ENCODE data around the gene OR6B2.
"Not testable (repeated sequence)": the region's sequence is repeated elsewhere in the genome, so short reads cannot be mapped to it uniquely, and the experiment has no call there.

The OR6B2 gene

DNA sequence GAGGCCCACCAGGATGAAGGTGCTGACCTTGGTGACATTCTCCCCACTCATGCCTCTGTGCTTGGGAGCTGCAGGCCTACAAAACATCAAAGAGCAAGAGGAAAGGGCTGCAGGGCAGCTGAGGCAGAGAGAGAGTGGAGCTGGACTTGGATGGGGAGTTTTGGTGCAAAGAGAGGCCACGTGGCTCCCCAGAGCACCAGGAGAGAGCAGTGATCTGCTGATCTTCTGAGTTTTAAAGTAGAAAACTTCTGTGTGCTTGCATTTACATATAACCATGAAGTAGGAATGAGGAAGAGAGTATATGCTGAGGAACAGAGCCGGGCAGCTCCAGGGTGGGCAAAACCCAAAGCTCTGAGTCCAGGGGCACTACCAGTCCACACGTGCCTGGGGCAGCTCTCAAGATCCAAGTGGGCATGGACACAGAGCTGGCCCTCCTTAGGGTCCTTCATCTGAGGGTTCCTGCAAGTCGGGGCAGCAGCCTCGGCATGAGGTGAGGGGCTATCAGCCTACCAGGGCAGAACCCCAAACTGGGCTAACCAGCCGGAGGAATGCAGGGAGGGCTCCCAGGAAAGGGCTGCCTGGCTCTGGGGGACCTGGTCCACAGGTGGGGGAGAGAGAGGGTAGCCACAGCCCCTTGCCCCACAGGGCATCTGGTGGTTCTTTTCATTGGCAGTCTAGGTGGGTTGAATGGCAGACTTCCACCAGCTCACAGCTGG is at the start of gene OR6B2:
Gene OR6B2 (minus strand): TSS at position 51 of the 716 bp plus-strand sequence. CDS start 0 bp downstream, at position 51.
- DNase-seq (ENCODE audit: low read depth), result no peak

DNA sequence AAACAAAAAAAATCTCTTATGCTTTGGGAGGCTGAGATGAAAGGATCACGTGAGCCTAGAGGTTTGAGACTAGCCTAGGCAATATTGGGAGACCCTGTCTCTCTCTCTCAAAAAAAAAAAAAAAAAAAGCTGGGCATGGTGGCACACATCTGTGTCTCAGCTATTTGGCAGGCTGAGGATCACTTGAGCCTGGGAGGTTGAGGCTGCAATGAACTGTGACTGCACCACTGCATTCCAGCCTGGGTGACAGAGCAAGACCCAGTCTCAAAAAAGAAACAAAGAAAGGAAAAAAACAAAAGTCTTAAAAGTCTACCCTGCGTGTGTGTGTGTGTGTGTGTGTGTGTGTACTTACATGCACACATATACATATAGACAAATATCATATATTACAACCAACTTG is 48.4 kb upstream of the OR6B2 start:
- DNase-seq (ENCODE audit: low read depth), result no peak

DNA sequence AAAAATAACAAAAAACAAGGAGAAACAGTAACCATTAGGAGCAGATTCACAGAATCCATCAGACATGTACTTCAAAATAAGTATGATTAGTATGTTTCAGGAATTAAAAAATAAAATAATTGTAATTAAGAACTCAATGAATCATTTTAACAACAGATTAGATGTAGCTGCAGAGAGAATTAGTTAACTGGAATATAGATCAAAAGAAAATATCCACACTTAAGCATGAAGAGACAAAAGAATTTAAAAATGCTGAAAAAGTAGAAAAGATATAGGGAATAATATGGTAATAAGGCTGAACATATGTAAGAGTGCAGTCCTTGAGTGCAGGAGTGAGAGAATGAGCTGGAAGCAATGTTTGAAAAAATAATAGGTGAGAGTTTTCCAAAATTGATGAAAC is 47.2 kb upstream of the OR6B2 start:
- no peak for DNase-seq (ENCODE audit: low read depth)

DNA sequence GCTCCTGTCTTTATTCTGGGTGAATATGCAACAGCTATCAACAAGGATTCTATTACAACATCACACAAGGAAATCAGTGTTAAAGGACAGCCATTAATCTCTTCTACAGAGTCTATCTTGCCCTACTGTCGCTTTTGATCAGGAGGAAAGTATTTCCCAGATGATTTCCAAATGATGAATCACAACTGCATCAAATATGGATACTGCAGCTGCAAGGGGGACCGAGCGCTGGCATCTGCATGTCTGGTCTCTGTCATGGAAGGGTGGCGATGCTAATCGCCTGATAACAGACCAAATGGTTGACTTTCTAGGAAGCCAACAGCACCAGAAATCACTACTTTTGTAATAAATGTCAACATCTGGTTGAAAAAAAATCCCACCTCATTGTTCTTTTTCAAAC is 44.3 kb upstream of the OR6B2 start:
- DNase-seq (ENCODE audit: low read depth), result no peak

DNA sequence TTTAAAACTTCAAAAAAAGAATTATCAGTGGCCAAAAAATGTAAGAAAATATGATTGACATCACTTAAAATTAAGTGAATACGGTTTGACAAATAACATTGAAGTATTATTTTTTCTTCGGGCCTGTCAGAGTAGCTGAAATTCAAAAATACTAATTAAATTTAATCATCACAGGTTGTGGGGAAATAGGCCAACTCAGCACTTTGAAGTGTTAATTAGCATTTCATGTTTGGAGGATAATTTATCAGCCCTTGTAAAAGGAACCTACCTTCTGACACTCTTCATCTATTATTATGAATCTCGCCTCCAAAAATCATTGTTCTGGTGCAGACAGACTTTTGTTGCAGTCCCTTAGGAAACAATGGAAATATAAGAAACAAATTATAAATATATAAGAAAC is 40.7 kb upstream of the OR6B2 start:
- DNase-seq (ENCODE audit: low read depth), result no peak

DNA sequence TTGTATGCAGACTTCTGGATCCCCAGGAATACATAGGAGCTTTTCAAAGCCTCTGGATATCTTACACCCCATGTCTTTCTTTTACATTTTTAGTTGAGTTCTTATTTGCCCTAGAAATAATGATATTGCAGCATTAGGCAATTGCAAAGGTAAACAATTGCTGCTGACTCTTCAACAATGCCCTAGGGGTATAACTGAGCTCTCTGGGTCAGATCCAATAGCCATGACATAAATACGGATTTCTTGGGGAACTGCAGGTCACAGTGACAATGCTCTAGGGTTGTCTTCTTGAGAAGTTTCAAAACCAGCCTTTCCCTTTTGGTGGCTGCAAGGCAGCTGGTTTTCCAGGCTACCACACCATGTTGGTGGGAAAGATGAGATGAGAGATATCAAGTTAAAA is 39.6 kb upstream of the OR6B2 start:
- DNase-seq (ENCODE audit: low read depth), result no peak

DNA sequence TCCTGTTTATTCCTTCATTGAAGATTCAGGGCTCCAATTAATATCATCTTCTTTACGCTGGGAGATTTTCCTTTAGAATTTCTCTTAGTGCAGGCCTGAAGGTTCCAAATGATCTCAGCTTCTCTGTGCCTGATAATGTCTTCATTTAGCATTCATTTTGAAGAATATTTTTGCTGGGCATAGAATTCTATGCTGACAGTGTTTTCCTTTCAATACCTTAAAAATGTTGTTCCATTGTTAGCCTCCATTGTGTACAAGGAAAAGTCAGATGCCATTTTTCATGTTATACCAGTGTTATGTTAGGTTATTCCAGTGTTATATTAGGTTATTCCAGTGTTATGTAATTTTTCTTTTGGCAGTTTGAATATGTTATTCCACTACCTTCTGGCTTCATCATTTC is 38.0 kb upstream of the OR6B2 start:
- no peak for DNase-seq (ENCODE audit: low read depth)

DNA sequence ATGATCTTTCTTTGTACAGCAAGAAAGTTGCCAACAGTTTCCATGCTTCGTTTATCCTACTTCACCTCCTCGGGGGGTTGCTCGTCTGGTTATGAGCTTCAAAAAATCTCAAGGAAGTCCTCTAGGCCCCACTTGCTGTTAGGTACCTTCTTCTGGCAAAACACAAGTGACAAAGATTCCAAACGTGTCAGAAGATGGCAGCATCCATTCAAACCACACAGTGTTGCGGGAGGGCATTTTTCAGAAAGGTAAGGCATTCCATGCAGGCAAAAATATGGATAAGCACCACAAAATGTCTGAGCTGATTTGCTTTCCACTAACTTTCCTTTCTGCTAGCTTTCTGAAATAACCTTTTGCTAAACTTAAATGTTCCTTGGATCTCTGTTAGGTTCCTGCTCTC is 36.3 kb upstream of the OR6B2 start:
- no peak for DNase-seq (ENCODE audit: low read depth)

DNA sequence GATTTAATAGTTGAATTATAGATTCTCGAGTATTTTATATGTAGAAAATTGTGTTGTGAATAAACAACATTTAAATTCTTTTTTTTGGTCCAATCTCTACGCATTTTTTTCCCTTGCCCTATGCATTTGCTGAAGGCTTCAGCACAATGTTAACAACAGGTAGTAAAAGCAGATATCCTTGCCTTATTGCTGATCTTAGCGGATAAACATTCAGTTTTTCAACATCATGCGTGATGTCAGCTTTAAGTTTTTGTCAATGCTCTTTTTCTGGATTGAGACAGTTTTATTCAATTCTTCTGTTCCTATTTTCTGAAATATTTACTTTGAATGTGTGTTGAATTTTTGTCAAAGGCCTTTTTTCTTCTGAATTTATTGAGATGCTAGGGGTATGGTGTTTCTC is 34.7 kb upstream of the OR6B2 start:
- DNase-seq (ENCODE audit: low read depth), result no peak

DNA sequence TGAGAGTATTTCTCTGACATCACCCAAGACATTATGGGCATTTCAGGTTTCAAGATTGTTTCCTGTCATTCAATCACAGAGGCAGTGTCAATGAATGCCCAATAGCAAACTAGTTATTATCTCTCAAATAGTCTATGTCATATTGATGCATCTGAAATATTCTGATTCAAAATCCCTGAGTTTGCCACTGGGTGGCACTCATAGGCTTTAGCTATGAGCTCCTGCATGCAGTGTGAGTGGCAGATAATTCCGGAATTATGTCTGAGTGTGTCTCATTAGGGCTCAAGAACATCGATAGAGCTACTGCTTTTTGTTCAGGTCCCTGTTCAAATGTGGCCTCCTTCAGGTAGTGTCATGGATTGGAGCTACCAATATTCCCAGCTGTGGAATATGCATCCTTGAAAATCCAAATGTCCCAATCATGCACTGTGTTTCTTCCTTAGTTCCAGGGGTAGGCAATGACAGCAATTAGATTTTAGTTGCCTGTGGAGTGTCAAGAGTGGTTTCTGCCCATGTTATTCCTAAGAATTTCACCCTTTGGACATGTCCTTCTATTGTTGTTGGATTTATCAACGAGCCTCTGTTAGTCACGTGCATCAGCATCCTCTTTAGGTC is 30.9 kb upstream of the OR6B2 start:
- DNase-seq (ENCODE audit: low read depth), result no peak

DNA sequence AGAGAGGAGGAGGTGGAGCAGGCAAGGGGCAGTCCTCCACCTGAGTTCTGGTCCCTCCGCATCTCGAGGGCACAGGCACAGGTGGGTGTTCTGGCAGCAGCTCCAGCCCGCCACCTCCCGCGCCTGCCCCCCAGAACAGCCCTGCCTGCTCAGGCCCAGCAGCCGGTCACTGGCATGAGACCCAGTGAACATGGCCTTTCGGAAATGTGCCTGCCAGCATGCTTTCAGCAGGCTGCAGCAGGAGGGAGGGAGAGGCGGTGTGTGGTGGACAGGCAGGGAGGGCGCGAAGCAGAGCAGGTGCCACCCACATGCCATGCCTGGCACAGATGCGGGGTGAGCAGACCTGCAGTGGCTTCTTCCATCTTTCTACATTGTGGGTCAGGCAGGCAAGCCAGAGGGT is 26.4 kb upstream of the OR6B2 start:
- DNase-seq (ENCODE audit: low read depth), result no peak

DNA sequence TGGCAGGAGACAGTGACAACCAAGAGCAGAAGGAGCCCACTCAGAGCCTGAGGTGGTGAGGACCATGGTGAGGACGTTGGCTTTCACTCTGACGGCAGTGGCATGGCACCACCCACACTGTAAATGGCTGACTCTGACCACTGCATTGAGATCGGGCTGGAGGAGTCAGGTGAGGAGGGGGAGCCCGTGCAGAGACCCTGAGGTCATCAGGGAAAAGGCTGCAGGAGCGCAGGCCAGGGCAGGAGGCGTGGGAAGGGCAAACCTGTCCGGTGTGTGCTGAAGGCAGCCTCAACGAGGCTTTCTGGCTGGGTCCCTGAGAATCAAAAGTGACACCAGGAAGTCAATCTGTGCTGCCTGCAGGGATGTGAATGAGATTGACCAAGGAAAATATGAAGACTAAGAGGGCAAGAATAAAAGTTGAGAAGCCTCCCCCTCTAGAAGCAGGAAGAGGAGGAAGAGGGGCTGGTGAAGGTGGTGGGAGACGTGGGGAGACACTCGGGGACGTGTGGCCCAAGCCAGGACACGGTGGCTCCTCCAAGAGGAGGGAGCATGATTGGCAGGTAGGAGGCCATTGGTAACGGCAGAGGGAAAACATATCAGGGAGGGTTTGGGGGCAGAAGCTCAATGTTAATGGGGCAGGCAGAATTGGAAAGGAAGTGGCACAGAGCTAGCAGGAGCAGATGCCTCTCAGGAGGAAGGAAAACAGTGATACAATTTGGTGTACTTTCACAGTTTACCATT is 25.1 kb upstream of the OR6B2 start:
- DNase-seq (ENCODE audit: low read depth), result no peak

DNA sequence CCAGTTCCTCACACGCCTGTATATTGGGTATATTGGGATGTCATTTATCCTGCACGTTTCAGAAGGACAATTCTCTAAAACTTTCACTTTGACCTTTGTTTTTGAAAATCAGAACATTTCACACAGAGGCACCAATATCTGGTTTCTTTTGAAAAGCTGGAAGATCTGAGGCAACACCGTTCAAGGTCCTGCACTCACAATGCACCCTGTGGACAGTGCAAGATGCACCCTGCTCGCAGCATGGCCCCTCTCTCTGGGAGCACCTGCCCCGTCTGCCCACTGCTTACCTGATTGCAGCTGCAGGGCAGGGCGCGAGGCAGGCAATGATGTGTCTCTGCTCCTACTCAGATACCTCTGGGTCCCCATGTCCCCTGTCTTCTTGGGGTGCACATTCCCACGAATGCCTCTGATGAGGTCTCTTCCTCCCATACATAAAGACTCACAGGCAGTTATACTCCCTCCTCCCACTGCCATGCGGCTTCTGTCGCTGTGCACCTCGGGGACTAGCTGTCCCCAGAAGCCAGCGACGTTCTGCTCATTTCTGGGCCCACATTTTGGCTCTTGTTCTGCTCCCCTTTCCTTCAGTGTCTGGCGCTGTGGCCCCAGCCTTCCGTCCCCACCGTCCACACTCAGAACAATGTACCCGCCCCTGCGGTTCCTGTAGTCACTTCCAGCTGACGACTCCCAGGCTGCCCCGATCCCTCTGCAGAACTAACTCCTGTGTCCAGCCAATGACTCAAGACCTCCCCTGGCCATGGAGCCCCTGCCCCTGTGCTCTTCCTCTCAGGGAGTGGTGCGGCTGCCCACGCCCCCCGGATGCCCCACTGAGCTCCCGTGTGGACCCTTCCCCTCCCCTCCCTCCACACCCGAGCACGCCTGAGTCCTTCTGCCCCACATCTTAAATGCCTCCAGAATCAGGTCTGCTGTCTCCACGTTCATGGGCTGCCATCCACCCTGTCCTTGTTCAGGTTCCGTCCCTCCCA is 23.2 kb upstream of the OR6B2 start, which contains the start of gene OR6B3:
Gene OR6B3 (minus strand): TSS at position 349 of the 983 bp plus-strand sequence.
- DNase-seq (ENCODE audit: low read depth), result no peak

DNA sequence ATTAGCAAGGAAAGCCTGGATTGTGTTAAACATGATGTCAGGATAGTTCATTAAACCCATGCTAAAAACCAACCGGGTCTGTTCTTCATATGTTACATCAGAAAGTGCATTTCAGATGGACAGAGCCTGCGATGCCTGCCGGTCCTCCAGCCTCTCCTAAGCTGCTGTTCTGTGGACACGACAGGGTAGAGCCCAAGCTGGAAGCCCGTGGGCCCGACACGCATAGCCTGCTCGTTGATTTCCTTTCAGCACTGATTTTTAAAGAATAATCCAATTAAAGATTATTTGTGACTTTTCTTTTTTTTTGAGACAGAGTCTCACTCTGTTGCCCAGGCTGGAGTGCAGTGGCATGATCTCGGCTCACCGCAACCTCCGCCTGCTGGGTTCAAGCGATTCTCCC is 22.3 kb upstream of the OR6B2 start:
- no peak for DNase-seq (ENCODE audit: low read depth)

DNA sequence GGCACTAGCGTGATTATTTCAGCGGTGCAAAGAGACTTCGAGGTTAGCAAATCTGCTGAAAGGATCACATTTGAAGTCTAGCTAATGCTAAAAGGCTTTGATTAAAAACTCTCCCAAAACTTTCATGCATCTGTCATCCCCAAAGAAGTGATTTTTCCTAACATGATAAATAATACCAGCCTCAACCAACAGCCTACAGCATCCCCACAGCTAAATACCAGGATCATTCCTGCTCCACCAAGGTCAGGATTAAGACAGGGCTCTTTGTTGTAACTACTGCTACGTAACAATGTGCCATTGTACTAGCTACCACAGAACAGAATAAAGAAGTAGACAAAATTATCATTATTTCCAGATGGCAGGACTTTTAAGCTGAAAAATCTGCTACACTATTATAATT is 21.5 kb upstream of the OR6B2 start:
- no peak for DNase-seq (ENCODE audit: low read depth)

DNA sequence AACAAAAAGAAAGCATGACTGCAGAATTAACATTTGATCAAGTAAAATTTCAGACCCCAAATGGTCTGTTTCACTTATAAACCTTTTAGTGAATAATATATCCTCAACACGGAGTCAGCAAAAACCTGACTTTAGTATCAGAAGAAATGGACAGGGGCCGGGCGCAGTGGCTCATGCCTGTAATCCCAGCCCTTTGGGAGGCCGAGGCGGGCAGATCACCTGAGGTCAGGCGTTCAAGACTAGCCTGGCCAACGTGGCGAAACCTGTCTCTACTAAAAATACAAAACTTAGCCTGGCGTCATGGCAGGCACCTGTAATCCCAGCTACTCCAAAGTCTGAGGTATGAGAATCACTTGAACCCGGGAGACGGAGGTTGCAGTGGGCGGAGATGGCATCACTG is 20.0 kb upstream of the OR6B2 start:
- no peak for DNase-seq (ENCODE audit: low read depth)

DNA sequence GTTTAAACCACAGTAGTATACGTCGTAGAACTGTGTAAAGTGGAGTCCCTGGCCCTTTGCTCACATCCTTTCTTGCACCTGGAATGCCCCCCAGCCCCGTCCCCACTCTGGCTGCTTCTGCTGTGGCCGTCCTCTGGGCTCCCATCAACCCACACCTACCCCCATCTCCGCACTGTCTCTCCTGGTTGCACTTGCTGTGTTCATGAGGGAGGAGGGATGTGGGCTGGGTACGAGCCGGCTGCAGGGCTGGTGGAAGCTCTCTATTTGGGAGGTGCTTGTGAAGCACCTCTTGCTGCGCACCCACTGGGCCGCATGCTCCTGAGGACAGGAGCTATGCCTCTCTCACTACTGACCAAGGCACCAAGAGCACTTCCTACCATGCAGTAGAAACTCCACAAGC is 18.0 kb upstream of the OR6B2 start:
- no peak for DNase-seq (ENCODE audit: low read depth)

DNA sequence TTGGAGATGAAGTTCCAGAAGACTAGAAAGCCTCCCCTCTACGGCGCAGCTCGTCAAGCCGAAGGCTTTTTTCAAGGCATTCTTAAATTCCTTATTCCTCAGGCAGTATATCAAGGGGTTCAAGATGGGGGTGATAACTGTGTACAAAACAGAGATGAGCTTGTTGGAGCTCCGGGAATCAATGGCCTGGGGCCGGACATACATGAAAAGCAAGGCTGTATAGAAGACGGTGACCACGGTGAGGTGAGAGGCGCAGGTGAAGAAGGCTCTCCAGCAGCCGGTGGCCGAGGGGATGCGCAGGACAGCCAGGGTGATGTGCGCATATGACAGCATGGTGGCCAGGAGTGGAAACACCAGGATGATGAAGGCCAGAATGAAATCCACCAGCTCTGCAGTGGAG is 14.9 kb upstream of the OR6B2 start:
- DNase-seq (ENCODE audit: low read depth), result no peak

DNA sequence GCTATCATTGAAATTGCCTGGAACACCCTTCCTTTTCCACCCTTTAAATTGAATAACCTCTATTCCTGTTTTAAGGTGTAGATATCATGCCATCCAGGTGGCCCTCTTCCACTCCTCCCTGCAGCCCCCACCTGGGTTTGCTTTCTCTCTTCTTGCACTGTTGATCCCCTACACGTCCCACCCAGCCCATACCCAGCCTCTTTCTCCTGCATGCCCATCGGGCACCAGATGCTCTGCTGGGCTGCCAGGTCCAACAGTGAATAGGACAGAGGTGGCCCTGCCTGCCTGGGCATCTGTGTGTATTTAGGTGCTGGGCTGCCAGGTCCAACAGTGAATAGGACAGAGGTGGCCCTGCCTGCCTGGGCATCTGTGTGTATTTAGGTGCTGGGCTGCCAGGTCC is 13.9 kb upstream of the OR6B2 start:
- not testable (repeated sequence) for DNase-seq (ENCODE audit: low read depth)

DNA sequence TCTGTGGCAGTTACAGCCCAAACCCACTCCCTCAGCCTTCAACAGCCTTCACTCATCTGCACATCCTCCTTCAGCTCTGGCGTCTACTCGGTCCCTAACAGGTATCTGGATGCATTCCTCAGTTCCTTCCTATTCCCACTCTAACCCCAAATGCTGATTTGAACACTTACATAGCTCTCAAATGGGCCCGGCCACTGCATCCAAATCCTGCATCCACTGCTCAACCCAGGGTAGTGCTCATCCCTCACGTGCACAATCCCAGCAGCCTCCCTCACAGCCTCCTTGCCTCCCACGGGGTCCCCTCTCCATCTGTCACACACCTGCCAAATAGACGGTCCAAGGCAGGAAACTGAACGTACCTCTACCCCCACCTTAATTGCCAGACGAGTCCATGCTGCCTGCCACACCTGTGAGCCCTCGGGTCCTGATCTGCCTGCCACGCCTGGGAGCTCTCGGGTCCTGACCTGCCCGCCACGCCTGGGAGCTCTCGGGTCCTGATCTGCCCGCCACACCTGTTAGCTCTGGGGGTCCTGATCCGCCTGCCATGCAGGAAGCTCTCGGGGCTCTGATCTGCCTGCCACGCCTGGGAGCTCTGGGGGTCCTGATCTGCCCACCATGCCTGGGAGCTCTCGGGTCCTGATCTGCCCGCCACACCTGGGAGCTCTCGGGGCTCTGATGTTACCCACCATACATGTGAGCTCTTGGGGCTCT is 13.2 kb upstream of the OR6B2 start:
- no peak for DNase-seq (ENCODE audit: low read depth)

DNA sequence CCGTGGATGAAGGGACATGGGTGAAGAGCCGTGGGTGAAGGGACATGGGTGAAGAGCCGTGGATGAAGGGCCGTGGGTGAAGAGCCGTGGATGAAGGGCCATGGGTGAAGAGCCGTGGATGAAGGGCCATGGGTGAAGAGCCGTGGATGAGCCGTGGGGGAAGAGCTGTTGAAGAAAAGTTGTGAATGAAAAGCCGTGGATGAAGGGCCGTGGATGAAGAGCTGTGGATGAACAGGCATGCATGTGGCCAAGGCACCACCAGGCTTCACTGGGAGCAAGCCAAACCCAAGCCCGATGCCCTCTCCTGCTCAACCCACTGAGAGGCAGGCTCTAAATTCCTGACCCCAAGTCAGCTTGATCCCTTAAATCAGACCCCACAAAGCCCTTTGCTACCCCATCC is 12.5 kb upstream of the OR6B2 start:
- no peak for DNase-seq (ENCODE audit: low read depth)
